HG03521 (cell line): Measurements from ENCODE around the gene PPM1H.
"Not testable (repeated sequence)": the region's sequence is repeated elsewhere in the genome, so short reads cannot be mapped to it uniquely, and the experiment has no call there.

Source experiments
- ATAC-seq: cut with Tn5 transposase; IDR thresholded peaks from one replicate; pipeline ENCODE4 v1.9.1; 2021; ENCODE audit warnings: mild to moderate bottlenecking, moderate library complexity; ENCODE audit not compliant: unreplicated experiment

PPM1H gene

DNA sequence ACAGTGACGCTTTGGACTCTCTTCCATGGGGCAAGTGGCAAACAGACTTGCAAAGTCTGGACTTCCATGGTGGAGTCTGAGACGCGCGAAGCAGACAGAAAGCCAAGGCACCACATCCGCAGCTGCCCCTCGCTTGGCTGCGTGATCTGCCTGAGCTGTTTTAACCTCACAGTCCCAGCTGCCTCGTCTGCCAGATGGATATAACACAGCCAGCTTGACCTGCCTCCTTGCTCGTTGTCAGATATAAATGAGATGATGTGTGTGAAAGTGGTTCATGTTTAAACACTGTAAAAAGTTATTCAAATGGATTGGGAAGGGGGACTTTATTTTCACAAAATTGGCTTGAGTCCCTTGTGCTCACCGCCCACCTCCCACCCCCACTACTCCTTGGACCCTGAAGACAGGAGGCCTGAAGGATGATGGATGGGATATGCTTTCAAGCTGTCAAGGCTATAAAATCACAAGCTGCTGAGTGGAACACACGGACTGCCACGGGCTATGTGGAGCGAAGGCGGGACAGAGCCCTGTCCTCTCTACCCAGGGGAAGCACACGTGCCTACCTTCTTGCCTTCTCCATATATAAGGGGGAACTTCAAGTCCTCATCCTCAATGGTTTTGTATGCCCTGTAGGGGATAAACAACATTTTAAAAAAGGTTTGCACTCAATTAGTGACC, 241.4 kb downstream of the PPM1H start:
- ATAC-seq: no peak

DNA sequence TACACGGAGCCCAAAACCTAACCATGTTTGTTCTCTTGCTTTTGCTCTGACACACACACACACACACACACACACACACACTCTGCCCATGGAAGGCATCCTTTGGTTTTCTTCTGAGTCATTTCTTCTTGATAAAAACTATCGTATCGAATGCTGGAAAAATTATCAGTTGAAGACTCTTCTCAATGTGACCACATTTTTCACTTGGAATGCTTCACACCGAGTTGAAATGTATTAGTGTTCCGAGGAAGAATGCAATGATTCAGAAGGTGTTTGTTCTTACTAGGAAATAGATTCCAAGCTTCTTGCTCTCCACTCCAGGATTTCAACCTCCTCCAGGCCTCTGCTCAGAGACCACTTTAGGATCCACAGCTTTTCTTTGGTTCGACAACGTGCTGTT, 242.1 kb downstream of the PPM1H start:
- no peak for ATAC-seq

DNA sequence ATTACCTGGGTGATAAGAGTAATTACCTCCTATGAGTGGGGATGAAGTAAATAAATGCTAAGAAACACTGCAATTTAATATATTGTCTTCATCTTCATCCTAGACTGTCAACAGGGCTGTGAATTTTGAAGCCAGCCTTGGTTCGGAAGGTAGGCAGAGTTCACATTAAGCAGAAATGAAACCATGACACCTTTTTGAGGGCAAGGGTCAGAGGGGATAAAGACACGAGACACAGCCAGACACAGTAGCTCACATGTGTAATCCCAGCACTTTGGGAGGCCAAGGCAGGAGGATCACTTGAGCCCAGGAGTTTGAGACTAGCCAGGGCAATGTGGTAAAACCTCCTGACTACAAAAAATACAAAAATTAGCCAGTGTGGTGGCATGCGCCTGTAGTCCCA, 243.6 kb downstream of the PPM1H start:
- no peak for ATAC-seq

DNA sequence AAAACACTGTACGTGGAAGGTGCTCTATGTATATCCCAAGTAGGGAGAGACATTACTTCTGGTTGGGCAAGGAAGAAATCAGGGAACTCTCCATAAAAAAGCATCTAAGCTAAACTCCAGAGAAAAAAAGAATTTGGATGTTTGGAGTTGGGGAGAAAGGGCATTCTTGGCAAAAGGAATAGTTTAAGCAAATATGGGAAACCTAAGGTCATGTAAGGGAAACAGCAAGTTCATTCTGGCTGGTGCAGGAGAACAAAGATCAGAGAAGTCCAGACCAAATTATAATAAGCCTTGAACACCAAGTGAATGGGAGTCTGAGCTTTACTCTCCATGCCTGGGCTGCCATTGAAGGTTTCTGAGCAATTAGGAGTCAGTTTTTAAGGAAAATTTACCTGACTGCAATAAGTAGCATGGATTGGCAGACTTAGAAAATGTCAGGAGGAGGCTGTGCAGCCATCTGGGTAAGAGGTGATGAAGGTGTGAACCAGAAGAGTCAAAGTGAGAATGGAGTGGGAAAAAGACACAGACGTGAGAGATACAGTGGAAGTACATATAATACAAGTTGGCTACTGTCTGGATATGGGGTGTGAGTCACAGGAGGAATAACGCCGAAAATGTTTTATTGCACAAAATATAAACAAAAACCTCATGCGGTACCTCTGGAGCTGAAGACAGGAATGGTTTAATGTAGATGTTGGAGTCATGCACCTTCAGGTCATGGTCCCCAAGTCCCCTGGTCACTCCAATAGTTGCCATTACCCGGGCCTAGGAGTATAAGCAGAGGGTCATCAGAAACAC, 245.7 kb downstream of the PPM1H start:
- ATAC-seq: no peak

DNA sequence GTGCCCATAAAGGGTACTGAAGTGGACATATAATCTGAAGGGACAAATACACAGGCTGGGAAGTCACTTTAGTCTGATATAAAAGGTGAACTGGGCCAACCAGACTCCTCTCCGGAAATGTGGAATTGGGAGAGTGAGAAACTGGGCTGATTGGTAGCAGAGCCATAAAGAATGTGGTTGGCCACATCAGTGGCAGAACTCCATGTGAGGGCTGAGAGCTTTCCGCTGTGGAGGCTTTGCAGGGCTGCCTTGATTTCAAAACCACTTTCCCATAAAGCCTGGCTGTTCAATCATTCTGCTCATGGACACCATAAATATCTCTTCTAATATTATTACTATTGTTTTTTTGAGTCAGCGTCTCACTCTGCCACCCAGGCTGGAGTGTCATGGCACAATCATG, 248.0 kb downstream of the PPM1H start:
- ATAC-seq: no peak

DNA sequence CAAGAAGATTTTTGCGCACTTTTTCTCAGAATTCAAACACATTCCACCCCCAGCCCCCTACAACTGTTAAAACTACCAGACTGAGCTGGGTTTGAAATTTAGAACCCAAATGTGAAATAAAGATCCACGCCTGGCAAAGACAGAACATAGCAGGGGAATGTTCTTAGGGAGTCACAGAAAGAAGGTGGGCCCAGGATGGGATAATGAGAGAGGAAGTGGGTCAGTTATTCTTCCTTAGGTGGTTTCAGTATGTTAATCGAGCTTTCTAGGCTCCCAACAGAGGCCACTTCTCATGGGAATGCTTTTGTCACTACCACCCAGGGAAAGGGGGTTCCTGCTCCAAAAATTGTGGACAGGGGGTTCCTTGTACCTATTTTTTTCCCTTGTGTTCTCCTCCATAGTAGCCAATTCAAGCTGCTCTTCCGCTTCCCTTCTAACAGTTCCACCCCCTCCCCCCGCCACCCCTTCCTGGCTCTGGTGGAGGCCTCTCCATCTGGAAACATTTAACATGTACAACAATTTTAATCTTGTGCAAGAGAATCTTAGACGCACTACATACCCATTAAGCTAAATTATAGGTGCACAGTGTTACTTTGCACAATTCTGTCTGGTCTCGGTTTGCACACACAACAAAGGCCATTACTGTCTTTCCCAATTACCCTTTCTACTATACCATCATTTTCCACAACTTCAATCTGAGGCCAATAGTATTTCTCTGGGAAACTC, 250.2 kb downstream of the PPM1H start:
- ATAC-seq: no peak

DNA sequence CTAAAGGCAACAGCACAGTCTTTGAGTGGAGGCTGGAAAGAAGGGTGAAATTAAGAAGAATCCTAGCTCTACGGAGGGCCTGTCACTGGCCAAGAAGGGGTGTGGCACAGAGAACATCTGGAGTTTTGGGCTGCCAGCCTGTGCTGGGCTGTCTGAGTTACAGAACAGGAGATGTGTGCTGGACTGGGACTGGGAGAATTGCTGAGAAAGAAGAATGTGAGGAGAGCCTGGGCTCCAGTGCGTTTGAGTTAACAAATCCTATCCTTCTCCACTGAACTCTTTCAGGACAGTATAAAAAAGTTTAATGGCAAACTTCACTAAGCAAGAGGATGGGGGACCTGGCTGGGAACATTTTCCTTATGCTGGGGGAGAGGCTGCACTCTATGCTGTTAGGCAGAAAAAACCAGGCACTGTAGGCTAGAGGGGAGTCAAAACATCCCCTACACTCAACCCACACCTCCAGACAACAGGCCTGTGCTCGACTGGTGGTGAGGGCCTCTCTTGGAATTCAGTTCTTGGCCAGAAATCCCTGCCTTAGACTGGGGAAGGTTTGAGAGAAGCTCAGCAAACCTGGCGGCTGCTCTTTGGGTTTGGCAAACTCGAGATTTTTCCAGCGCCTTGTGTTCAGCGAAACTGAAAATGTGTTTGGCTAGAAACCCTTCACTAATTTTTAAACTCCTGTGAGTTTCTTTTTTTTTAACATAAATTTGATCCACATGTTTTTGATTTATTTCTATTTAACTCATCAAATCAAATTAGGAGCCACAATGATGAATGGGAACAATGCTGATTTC, 251.0 kb downstream of the PPM1H start:
- no peak for ATAC-seq

DNA sequence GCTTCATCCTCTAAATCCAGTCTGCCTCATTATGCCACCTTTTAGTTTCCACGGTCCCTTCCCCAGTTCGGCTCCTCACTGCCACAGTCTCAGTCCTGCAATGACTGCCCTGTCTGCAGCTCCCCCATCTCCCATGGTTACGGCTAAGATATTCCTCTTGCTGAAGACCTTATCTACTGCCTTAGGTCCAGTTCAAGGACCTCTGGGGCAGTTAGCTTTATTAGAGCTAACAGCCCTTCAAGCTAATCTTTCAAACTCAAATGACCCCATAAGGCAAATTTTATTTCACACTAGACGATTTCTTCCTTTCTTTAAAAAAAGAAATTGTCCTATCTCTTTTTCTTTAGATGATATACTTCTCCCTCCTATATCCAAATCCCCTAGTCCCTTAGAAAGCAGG, 253.6 kb downstream of the PPM1H start:
- no peak for ATAC-seq

DNA sequence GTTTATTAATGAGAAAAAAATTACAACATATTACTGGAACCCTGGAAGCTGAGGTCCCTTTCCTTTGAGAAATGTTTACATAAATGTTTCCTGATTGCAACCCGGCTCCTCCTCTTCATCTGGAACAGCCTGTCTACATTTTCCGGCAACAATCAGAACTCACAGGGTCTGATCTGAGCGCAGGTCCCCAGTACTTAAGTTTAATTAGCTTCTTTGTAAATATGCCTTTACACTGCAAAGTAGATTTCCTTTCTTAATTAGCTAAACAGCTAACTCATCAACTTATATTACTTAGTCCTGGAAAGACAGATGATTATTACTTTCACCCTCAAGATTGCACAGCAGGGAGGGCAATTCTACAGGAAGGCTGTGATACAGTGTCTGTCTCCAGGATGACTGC, 255.3 kb downstream of the PPM1H start:
- no peak for ATAC-seq

DNA sequence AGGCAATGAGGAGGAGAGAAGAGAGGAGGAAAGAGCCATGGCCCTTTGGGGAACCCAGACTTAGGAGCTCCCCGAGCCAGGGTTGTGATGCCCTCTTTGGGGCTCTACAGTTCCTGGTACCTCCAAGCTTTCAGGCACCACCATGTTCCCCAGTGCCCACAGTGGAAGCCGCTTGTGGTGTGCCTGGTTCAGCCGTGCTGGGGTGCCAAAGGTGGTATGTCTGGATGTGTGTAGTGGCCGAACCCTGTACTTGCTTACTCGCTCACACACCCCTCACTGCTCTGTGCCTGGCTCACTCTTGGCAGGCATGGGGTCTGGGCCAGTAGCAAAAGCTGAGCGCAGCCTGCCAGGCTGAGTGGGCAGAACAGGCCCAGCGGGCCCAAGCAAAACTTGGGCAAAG, 257.6 kb downstream of the PPM1H start:
- no peak for ATAC-seq

DNA sequence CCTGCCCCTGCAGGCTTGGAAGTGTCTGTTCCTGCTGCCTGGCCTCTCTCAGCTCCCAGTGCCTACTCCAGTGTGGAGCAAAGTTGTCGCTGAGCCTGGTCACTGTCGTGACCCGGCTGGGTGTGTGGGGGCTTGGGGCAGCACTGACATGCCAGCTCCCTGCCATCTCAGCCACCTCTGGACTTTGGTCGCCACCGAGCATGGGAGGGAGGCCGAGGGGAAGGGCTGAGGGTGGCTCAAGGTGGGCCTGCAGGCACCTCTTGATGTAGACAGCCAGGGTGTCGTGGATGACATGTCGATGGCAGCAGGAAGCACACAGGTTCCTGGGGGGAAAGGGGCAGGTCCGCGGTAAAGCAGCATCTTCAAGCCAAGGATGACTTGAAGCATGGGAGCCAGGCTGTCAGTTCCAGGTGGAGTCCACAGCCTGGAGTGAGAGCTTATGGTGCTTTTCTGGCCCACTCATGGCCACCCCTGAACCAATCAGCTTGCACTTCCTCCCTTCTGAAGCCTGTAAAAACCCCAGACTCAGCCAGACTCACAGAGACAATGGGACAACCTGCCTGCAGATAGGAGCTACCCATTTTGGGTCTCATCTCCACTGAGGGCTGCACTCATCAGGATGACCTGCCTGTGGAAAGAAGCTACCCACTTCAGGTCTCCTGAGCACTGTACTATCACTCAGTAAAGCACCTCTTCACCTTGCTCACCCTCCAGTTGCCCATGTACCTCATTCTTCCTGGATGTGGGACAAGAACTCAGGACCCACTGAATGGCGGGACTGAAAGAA, 258.2 kb downstream of the PPM1H start:
- no peak for ATAC-seq

DNA sequence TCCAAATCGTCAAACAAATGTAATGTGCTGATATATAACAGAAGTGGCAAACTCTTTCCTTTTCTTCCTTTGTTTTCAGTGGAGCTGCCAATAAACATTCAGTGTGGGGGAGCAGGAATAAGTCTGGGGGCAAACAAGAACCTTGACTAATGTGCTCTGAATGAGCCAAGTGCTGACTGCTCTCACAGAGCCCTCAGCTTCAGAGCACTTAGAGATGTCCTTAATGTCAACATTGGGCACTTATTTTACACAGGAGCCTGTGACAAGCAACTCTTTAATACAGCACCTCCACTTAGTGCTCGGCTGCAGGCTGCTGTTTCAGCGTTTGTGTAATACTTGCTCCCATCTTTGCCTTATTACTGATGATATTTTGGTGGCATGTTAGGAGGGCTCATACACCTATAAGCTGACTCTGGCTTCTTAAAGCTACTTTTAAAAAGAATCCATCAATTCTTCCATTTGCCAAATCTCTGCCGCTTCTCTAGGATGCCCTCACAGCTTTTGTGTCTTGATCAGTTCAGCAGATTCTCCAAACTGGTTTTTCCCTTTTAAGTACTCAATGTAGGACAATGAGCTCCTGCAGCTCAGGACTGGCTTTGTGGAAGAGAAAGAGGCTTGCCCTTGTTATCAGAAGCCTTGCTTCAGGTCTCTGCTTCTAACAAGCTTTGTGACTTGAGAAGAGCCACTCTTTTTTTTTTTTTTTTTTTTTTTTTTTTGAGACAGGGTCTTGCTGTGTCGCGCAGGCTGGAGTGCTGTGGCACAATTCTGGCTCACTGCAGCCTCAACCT, 261.7 kb downstream of the PPM1H start:
- ATAC-seq: no peak

DNA sequence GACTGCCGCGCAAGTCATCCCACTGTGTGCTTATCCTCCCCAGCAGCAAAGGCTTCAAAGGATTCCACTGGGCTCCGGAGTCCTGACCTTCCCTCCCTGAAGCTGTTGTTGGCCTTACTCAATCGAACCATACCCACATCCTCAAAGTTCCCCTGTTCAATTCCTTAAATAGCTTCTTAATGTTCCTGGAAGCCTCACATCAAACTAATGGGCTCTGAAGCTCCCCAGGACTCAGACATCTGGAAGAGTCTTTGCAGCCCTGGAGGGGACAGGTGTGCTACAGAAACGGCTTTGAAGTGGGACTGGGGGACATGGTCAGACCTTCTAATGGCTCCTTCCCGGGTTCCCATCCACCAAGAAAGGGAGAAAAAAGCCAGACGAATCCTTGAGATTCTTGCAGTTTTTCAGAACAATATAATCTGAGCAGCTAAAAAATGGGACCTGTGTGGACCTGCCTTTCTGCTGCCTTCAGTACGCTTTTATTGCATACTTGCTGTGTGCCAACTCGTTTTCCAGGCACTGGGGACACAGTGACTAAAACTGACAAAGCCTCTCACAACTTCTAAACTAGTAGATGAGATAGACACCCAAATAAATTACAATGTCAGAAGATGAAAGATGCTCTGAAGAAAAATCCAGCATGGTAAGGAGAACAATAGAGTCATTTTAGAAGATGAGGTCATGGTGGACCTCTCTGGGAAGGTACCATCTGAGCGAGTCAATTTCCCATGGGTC, 263.8 kb downstream of the PPM1H start:
- ATAC-seq: no peak

DNA sequence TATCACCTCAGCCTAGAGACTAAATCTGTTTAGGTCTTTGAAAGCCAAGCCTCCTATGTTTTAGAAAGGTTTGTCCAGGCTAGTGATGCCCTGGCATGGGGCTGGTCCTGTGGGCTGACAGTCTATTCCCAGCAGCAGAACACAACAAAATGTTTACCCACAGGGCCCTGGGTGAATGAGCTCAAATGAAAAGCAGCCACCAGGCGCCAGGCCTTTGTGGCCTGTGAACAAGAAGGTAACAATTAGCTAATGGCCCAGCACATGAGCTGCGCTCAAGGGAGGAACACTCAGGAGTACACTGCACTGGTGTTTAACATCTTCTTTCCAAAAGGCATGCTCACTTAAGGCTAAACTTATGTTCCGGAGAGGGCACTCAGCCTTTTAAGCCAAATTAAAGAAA, 266.2 kb downstream of the PPM1H start:
- ATAC-seq: no peak

DNA sequence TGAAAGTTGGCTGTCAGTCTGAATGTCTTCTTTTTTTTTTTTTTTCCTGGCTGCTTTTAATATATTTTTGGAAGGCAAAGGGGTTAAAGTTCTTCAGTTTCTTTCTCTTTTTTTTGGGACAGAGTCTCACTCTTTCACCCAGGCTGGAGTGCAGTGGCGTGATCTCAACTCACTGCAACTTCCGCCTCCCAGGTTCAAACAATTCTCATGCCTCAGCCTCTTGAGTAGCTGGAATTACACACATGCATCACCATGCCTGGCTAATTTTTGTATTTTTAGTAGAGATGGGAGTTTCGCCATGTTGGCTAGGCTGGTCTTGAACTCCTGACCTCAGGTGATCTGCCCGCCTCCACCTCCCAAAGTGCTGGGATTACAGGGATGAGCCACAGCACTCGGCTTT, 270.0 kb downstream of the PPM1H start:
- not testable (repeated sequence) for ATAC-seq

DNA sequence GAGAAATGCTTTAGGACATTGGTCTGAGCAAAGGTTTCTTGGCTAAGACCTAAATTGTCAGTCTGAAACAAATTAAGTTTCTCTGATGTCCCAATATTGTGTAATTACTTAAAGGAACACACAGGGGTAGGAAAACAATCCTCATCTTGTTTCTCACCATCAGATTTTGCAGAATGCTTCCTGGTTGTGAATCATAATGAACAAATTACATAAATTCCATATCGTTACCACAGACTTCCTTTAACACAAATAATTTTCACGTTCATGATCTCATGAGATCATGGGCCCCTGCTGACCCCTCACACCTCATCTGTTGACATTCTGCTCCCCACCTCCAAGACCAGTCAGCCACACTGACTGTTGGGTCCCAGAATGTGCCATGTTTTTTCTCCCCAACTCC, 274.2 kb downstream of the PPM1H start:
- ATAC-seq: no peak

DNA sequence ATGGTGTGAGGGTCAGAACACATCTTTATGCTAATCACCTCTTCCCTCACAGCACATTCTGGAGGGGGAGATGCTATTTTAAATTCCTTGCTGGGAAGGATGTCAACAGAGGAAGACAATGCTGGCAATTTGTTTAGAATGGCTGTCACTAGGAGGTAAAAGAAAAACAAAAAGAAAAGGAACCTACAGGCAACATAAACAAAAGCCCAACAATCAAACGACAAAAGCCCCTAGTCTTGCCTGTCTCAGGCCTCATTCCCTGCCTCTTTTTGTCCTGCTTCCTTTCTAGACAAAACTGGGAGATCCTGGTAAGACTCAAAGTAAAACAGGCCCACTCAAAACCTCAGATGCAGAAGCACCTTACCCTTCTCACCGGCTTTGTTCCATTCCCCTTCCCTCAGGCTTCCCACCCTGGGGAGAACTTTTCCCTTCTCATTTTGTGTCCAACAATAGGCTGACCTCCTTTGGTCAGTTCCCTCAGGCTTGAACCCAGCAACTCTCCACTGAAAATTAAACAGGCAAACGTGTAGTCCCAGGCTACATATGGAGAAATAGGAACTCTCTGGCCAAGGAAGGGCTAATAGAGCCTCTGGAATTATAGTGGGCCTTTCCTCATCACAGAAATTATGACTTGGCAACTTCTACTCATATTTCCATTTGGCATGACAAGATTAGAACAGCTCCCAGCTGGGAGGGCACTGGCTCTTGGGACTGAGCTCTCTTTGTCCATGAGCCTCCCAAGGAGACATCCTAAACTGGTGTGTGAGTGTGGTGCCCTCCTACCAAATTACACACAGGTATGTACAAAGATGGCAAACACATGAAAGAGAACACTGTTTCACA, 275.3 kb downstream of the PPM1H start:
- no peak for ATAC-seq

DNA sequence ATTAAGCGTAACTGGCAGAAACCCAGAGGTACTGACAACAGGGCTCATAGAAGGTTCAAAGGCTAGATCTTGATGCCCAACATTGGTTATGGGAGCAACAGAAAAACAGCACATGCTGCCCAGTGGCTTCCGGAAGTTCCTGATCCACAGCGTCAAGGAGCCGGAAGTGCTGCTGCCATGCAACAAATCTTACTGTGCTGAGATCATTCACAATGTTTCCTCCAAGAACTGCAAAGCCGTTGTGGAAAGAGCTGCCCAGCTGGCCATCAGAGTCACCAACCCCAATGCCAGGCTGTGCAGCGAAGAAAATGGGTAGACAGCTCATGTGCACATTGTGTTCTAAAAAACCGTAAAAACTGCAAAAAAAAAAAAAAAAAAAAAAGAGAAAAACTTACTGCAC, 276.0 kb downstream of the PPM1H start:
- no peak for ATAC-seq
